Right cardiac atrium (tissue), 5 donors: ENCODE results near the gene PSMA1. TPM values are rescaled to one million over a fixed set of nuclear protein-coding genes. Genes with fewer than 3 reads are reported as not detected.
"Not testable (repeated sequence)": the region's sequence is repeated elsewhere in the genome, so short reads cannot be mapped to it uniquely, and the experiment has no call there.

Experiments
- ATAC-seq, 2 donors: fragments of 200-7000 bp; cut with Tn5 transposase; one replicate each; pipeline versions ENCODE4 v1.8.0 to v1.9.1; 2020; ENCODE audit warnings: moderate library complexity in 2 of 2, mild to moderate bottlenecking in 1 of 2
- DNase-seq, 3 donors: peaks; one replicate each; pipeline ENCODE4 v3.0.0-alpha.2; 2020
- H3K27ac ChIP-seq: one replicate; pipeline ENCODE4 v1.5.1; 2013; ENCODE audit warnings: mild to moderate bottlenecking, low read length, control low read depth, moderate library complexity
- H3K27me3 ChIP-seq: one replicate; pipeline ENCODE4 v1.6.1; 2013; ENCODE audit not compliant: control insufficient read depth, insufficient read depth
- H3K4me1 ChIP-seq: one replicate; pipeline ENCODE4 v1.6.1; 2013; ENCODE audit warnings: low read length; ENCODE audit not compliant: control insufficient read depth, insufficient read depth
- H3K4me3 ChIP-seq: one replicate; pipeline ENCODE4 v1.5.1; 2013; ENCODE audit warnings: low read length, control low read depth
- H3K9me3 ChIP-seq: one replicate; pipeline ENCODE4 v1.6.1; 2013; ENCODE audit warnings: low read length; ENCODE audit not compliant: control insufficient read depth
- WGBS: extraction: QIAGEN DNeasy Blood & Tissue Kit; methylation state at CpG from one replicate; pipeline ENCODE4 v1.1.7; 2013; 5-methylcytosine and 5-hydroxymethylcytosine counted together
- intact Hi-C, 4 donors: fragments of 100-400 bp; cut with DNase I; formaldehyde crosslinking; loops; one replicate each; pipeline versions ENCODE4 v1.11.0 to v1.14.0; 2022 to 2023
- polyA plus RNA-seq: library from polyadenylated mRNA; stranded (reverse); fragments of 200-250 nt; gene quantifications from one replicate; pipeline ENCODE4 v1.2.3, GENCODE V29; 2013
- total RNA-seq, 4 donors: library from RNA; stranded (reverse); fragmentation: NEBNext Ultra II Directional; extraction: Animal tissue kit (Norgen Biotek cat#: 25700); gene quantifications; one replicate each; pipeline ENCODE4 v1.2.1, GENCODE V29; 2021
- donor health status: healthy with polysubstance abuse.
- donor health status: DM: no; HTN: yes; CAD: no.
- donor health status: DM: no; HTN: no; CAD: no.
- donor health status: DM: no; HTN: yes; CAD: no; lungs with severe emphysema.
- donor health status: DM: yes; HTN: yes; CAD: no.

Gene PSMA1
- total and polyA plus RNA-seq, 5 donors = 105 to 145 (median 119) TPM

DNA sequence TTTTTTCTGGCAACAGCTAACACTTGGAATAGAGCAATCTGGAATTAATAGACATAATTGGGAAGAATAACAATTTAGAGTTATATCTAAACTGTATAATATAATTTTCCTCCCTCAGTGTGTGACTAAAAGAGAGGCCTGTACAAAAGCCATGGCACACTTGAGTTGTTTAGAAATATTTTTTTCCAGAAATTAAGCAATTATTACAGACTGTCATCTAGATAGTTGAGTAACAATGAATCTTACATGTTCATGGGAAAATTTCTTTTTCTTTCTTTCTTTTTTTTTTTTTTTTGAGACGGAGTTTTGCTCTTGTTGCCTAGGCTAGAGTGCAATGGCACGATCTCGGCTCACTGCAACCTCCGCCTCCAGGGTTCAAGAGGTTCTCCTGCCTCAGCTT lies 15.0 kb upstream of the PSMA1 start:
- not testable (repeated sequence) for ATAC-seq, H3K27ac ChIP-seq, H3K4me1 ChIP-seq, H3K27me3 ChIP-seq, H3K9me3 ChIP-seq, H3K4me3 ChIP-seq, DNase-seq
- intact Hi-C loops = loop anchor here (5.0 kb wide), 2 partner anchors 372 to 537 kb away; partner anchors contain the start of gene CALCB (in 1 of the 4)
- WGBS = 95% methylated on average over 4 of the region's 4 CpGs

DNA sequence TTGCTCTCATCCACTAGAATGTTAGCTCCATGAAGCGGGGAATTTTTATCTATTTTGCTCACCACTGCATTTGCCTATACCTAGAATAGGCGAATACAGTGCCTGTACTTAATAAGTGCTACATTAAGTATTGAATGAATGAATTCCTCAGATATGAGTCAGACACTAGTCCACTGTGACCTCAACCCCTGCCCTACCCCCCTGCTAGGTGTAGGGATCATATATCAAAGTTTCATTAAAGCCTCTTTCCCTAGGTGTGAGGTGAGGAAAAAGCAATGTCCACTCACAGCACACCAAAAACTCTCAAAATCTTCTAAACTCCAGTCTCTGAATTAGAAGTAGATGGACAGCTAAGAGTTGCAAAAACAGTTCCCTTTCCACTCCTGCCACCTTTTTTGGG lies 9.8 kb upstream of the PSMA1 start:
- no peak overlapping the region for H3K4me3 ChIP-seq
- no peak overlapping the region for H3K27ac ChIP-seq
- H3K9me3 ChIP-seq = no peaks in the 10 kb centered on the region
- DNase-seq (no peak), ATAC-seq (no peak)
- WGBS = 95% methylated on average over 2 of the region's 2 CpGs
- intact Hi-C loops = no loop called here
- no peaks in the 10 kb centered on the region for H3K4me1 ChIP-seq
- no peaks in the 10 kb centered on the region for H3K27me3 ChIP-seq

DNA sequence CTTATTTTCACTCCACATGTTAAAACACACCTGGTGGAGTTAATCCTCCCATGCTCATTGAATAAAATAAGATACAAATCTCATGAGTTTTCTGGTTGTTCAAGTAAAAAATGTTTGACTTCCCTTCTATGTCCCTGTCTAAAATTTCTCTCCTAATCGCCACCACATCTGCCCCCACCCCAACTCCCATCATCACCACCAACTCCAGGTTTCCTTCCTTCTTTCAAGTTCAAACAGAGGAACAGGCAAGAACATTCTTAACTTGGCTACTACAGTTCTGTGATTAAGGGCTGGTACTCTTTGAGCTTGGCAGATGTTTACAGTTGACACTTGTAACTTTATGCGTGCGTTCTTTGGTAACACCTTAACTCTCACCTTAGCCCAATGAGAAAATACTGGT lies 9.1 kb upstream of the PSMA1 start:
- Histone ChIP-seq H3K9me3 (no peaks in the 10 kb centered on the region), H3K27me3 (no peaks in the 10 kb centered on the region), H3K4me3 (no peak overlapping the region), H3K27ac (no peak overlapping the region), H3K4me1 (no peaks in the 10 kb centered on the region)
- ATAC-seq = no peak
- DNase-seq = no peak
- intact Hi-C loops = no loop called here
- WGBS = 81% methylated on average over 3 of the region's 3 CpGs

DNA sequence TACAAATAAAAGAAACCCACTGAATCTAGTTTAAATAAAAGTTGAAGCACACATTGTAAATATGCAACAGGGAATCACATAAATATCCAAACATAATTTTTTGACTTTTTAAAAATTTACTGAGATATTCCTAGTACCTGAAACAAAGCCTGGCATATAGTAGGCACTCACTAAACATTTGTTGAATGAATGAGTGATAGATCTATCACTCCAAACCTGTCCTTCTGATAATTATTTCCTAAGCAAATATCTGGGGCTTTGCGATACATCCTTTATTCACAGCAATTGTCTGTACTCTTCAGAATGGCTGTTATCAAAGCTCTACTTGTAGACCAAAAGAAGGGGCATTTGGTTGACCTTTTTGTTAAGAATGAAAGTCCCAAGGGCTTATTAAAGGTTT lies 2.6 kb upstream of the PSMA1 start:
- H3K27ac ChIP-seq = no peak overlapping the region
- H3K27me3 ChIP-seq = no peaks in the 10 kb centered on the region
- no peak for DNase-seq
- no peak overlapping the region for H3K4me3 ChIP-seq
- WGBS = 93% methylated on average over 1 of the region's 1 CpG
- ATAC-seq = no peak
- H3K9me3 ChIP-seq = no peaks in the 10 kb centered on the region
- H3K4me1 ChIP-seq = no peaks in the 10 kb centered on the region
- intact Hi-C loops = loop anchor here in 1 of 4 donors (5.0 kb wide), 1 partner anchor 370 kb away; the partner anchor contains the start of gene CYP2R1

DNA sequence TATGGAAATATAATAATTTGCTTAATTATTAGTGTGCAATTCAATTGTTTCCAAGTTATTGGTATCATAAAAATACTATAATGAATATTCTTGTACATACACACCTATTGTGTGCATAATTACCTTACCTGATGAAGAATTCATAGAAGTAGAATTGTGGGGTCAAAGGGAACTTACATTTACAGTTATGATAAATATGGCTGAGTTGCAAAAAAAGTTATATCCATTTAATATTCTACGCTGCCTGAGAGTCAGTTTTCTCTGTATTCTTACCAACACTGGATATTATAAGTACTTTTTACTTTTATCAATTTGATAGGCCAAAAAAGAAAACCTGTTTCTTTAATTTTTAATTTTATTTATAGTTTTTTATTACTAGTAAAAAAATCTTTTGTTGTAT lies 2.1 kb upstream of the PSMA1 start:
- no peak overlapping the region for H3K4me3 ChIP-seq
- WGBS = 97% methylated on average over 1 of the region's 1 CpG
- intact Hi-C loops = loop anchor here in 1 of 4 donors (5.0 kb wide), 1 partner anchor 370 kb away; the partner anchor contains the start of gene CYP2R1
- H3K27me3 ChIP-seq = no peaks in the 10 kb centered on the region
- ATAC-seq (no peak), DNase-seq (no peak)
- H3K27ac ChIP-seq = no peak overlapping the region
- H3K4me1 ChIP-seq = no peaks in the 10 kb centered on the region
- no peaks in the 10 kb centered on the region for H3K9me3 ChIP-seq

DNA sequence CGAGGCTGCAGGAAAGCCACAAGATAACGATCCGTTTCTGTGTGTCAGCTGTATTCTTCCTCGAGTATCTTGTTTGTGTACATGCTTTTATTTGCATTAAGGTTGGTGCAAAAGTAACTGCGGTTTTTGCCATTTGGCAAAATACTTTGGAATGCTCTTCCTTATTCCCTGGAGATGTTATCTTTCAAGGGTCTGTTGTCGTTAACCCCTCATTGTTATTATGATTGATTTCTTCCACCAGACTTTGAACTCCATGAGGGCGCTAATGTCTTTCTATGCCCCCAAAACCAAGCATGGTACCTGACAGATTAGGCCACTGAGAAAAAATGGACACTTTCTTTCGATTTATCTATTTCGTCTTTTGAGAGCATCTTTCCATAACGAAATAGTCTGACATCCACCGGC lies 563 bp upstream of the PSMA1 start:
- WGBS = 13% methylated on average over 11 of the region's 11 CpGs
- ATAC-seq (no peak), DNase-seq (no peak)
- intact Hi-C loops = loop anchor here in 1 of 4 donors (5.0 kb wide), 1 partner anchor 372 kb away; the partner anchor contains the start of gene CYP2R1
- Histone ChIP-seq H3K4me1 (no peaks in the 10 kb centered on the region), H3K9me3 (no peaks in the 10 kb centered on the region), H3K4me3 (peak overlapping the region; percentile 98), H3K27ac (peak overlapping the region; percentile 97), H3K27me3 (no peaks in the 10 kb centered on the region)

DNA sequence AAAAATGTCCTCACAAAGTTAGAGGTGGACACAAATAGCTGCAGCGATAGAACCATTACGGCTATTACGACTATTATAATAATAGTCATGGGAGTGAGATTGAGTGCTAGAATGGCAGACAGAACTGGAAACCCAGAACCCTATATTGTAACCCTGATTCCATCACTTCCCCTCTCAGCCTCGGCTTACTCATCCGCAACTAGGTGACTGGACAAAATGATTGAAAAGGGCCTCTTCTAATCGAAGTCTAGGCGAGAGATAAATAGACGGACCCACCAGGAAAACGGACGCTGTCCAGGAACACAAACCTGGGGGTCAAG lies 629 bp downstream of the PSMA1 start:
- ATAC-seq = peak in 1 of 2 donors; percentile 19
- Histone ChIP-seq H3K9me3 (no peaks in the 10 kb centered on the region), H3K27ac (peak overlapping the region; percentile 97), H3K27me3 (no peaks in the 10 kb centered on the region), H3K4me3 (peak overlapping the region; percentile 98), H3K4me1 (no peaks in the 10 kb centered on the region)
- DNase-seq = no peak
- intact Hi-C loops = loop anchor here in 1 of 4 donors (10.0 kb wide), 1 partner anchor 55 kb away; no protein-coding TSS in a partner anchor
- 1% methylated on average over 10 of the region's 10 CpGs for WGBS

DNA sequence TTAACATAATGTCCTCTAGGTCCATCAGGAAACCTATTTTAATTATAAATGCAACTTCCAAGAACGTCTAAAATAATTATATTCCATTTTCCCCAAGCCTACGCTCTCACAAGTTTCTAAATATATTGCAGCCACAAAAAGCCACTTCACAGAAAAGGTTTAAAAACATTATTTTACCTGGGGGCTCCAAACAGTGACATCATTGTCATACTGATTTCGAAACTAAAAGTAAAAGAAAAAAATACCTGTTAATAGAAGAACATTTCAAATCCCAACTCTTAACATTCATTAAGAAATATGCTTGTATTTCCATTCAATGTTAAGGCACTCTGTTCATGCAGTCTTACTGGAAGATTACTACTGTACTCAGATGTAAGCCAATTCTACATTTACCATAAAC lies 1.4 kb downstream of the PSMA1 start:
- Histone ChIP-seq H3K4me1 (no peaks in the 10 kb centered on the region), H3K27me3 (no peaks in the 10 kb centered on the region), H3K27ac (no peak overlapping the region), H3K4me3 (peak overlapping the region; percentile 98), H3K9me3 (no peaks in the 10 kb centered on the region)
- no peak for ATAC-seq
- intact Hi-C loops = loop anchor here in 1 of 4 donors (10.0 kb wide), 1 partner anchor 54 kb away; no protein-coding TSS in a partner anchor
- DNase-seq = no peak
- 81% methylated on average over 3 of the region's 3 CpGs for WGBS

DNA sequence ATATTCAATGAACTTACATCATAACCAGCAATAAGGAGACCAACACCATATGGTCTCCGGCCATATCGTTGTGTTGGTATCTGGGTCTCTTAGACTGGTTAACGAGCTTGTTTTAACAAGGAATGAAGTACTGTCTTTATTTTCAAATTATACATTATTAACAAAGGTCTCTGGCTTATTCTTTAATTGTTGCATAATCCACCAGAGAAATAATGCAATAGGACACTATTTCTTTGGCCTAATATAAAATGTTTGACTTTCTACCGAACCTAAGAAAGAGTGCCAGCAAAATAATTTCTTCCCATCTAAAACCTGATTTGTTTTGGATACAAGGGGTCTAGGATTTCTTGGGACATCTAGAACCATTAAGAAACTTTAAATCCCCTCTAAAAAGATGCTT lies 6.4 kb downstream of the PSMA1 start:
- no peak overlapping the region for H3K27ac ChIP-seq
- H3K4me1 ChIP-seq = no peaks in the 10 kb centered on the region
- intact Hi-C loops = loop anchor here in 1 of 4 donors (10.0 kb wide), 1 partner anchor 49 kb away; no protein-coding TSS in a partner anchor
- H3K27me3 ChIP-seq = no peaks in the 10 kb centered on the region
- 96% methylated on average over 4 of the region's 4 CpGs for WGBS
- no peak overlapping the region for H3K4me3 ChIP-seq
- no peak for DNase-seq
- ATAC-seq = no peak
- H3K9me3 ChIP-seq = no peaks in the 10 kb centered on the region

DNA sequence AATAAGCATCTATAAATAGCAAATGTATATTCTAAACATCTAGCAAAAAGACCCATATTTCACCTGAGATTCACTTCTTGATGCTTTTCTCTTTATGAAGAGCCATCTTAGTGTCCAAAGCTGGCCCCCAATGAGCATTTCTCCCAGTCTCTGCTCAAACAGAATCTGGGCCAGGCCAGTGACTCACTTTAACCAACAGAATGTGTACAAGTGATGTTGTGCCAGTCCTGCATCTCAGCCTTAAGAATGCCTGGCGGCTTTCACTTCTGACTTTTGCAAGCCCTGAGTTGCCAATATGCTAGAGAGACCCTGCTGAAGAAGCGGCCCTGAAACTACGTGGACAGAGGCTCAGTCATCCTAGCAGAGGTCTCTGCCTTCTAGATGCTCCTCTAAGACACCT lies 13.7 kb downstream of the PSMA1 start:
- H3K27ac ChIP-seq = no peak overlapping the region
- no peaks in the 10 kb centered on the region for H3K9me3 ChIP-seq
- no peak for DNase-seq
- WGBS = 95% methylated on average over 3 of the region's 3 CpGs
- ATAC-seq = peak in 1 of 2 donors; percentile 20
- no peak overlapping the region for H3K4me3 ChIP-seq
- H3K27me3 ChIP-seq = no peaks in the 10 kb centered on the region
- H3K4me1 ChIP-seq = no peaks in the 10 kb centered on the region
- intact Hi-C loops = no loop called here

DNA sequence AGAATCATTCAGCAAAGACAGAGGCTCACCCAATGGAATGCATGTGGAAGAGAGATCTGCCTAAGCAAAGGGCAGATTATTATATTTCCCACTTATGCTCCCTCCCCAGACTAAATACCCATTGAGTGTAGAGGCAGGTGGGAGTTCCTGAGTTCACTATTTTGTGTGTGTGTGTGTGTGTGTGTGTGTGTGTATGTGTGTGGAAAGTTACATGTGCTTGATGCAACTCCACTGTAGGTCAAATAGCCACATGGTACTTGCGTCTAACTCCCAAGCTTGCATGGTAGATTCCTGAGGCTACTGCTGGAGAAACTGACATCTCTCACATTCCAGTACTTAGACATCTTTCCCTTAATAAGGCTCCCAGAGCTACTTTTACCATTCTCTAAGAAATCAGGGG lies 17.2 kb downstream of the PSMA1 start:
- Histone ChIP-seq H3K9me3 (no peaks in the 10 kb centered on the region), H3K27ac (no peak overlapping the region), H3K27me3 (no peaks in the 10 kb centered on the region), H3K4me1 (no peaks in the 10 kb centered on the region), H3K4me3 (no peak overlapping the region)
- DNase-seq = no peak
- ATAC-seq = no peak
- WGBS = 78% methylated on average over 1 of the region's 1 CpG
- intact Hi-C loops = no loop called here

DNA sequence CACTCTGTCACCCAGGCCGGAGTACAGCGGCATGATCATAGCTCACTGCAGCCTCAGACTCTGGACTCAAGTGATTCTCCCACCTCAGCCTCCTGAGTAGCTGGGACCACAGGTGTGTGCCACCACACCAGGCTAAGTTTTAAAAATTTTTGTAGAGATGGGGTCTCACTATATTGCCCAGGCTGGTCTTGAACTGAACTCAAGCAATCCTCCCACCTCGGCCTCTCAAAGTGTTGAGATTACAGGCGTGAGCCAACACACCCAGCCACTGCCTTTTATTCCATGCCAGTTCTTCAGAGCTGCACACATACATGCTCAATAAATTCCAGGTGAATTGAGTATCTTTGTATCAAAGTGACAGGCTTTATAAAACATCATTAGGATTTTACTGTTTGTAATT lies 18.1 kb downstream of the PSMA1 start:
- H3K27me3 ChIP-seq = no peaks in the 10 kb centered on the region
- DNase-seq = no peak
- no peaks in the 10 kb centered on the region for H3K4me1 ChIP-seq
- no peaks in the 10 kb centered on the region for H3K9me3 ChIP-seq
- WGBS = 96% methylated on average over 4 of the region's 4 CpGs
- H3K27ac ChIP-seq = no peak overlapping the region
- no peak for ATAC-seq
- intact Hi-C loops = no loop called here
- no peak overlapping the region for H3K4me3 ChIP-seq
